Stomach (tissue), 4 donors: Measurements from ENCODE around the gene LIM2.

Source experiments
- CTCF ChIP-seq, 7 experiments: fragments of 450-650 bp in 4 of 7; fragments of 200-600 bp in 3 of 7; sonication (generic) in 3 of 7; IDR thresholded peaks; one replicate each; pipeline ENCODE4 v1.5.1; 2016 to 2019; ENCODE audit warnings: antibody characterized with exemption in 7 of 7, control low read depth in 2 of 7, mild to moderate bottlenecking in 1 of 7
- POLR2A ChIP-seq, 4 donors: fragments of 450-650 bp; IDR thresholded peaks; one replicate each; pipeline ENCODE4 v1.6.1; 2016; ENCODE audit warnings: antibody characterized with exemption in 4 of 4, control low read depth in 2 of 4, mild to moderate bottlenecking in 1 of 4, moderate library complexity in 1 of 4
- POLR2AphosphoS5 ChIP-seq, 3 donors: sonication (generic); formaldehyde crosslinking; IDR thresholded peaks; one replicate each; pipeline ENCODE4 v1.6.1; 2016; ENCODE audit warnings: antibody characterized with exemption in 3 of 3

DNA sequence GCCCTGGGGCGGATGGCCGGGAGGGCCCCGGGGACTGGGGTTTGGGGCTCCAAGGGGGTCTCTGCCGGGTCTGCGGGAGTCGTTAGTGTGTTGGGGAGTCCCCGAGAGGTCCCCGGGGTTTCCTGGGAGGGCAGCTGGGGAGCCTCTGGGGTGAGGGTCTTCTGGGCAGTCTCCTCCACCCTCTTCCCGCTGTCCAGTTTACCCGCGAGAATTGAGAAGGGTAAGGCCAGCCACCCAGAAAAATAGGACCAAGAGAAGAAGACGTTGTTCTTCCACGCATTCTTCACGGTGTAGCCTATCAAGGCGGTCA, 20.6 kb downstream of the LIM2 start:
- TF ChIP-seq CTCF (IDR thresholded peaks at IDR 0.05) (no peak), POLR2A (IDR thresholded peaks at IDR 0.05) (peak in 2 of 4 donors; percentile 17 to 76), POLR2AphosphoS5 (IDR thresholded peaks at IDR 0.05) (peak in 2 of 3 donors; percentile 97 to 98)
